ENCODE results near the gene ZNF554. TPM values are rescaled to one million over a fixed set of nuclear protein-coding genes. Genes with fewer than 3 reads are reported as not detected.

ZNF554 gene
- total RNA-seq, 1 experiment from 2014 or later = 5.9 TPM

DNA sequence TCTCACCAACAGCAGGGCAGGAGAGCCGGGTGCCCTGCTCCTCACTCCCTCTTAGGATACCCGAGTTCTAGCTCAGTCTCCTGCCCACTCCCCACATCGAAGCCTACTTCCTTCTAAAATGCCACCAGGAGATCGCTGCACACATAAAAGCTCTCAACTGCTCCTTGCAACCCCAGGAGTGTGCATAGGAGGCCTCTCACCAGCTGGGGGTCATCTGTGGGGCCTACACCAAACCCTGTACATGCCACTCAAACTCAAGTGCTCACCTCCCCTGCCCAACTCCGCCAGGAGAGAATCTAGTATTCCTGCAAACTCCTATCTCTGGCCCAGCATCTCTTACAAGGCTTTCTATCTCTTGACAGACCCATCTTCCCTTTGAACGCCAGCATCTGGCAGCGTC is 39.4 kb upstream of the ZNF554 start:
- Histone ChIP-seq H2BK120ac (ENCODE audit: low read depth, low read length, poor library complexity, severe bottlenecking) (no peak overlapping the region), H3K14ac (ENCODE audit: insufficient read depth, low read length) (no peak overlapping the region), H4K20me1 (ENCODE audit: control insufficient read depth, insufficient read depth, insufficient read length) (no peaks in the 10 kb centered on the region), H3K9me3 (ENCODE audit: control insufficient read depth, low read depth, low read length) (no peaks in the 10 kb centered on the region), H3K4ac (ENCODE audit: low read depth, low read length) (no peak overlapping the region), H3K27ac (ENCODE audit: insufficient read length, low read depth, low read length) (no peak overlapping the region), H3K27me3 (ENCODE audit: insufficient read depth, low read length) (no peaks in the 10 kb centered on the region), H3K9ac (ENCODE audit: extremely low read depth, insufficient read length, low read length) (no peak overlapping the region), H2AFZ (ENCODE audit: low read length) (no peak overlapping the region), H3K23ac (ENCODE audit: insufficient read length, low read depth, low read length) (no peak overlapping the region), H3K23me2 (ENCODE audit: insufficient read length, low read depth, low read length, poor library complexity, severe bottlenecking) (peaks cover 5% of the 10 kb centered on the region), H3T11ph (ENCODE audit: low read length) (no peak overlapping the region), H2BK5ac (ENCODE audit: insufficient read length, low read length) (no peak overlapping the region), H3K79me1 (ENCODE audit: insufficient read depth, low read depth, low read length, poor library complexity, severe bottlenecking) (peaks cover 8% of the 10 kb centered on the region), H4K8ac (replicated peaks; ENCODE audit: insufficient read length, low read depth, low read length) (no peak overlapping the region), H3K56ac (ENCODE audit: insufficient read length, low read depth, low read length) (no peak overlapping the region), H2BK20ac (ENCODE audit: low read depth, low read length, poor library complexity, severe bottlenecking) (no peak overlapping the region), H3K4me1 (ENCODE audit: insufficient read depth, low read length) (no peaks in the 10 kb centered on the region), H3K79me2 (ENCODE audit: insufficient read depth, low read length) (peaks cover 67% of the 10 kb centered on the region), H2AK5ac (ENCODE audit: insufficient read length, low read length) (no peak overlapping the region), H2BK15ac (ENCODE audit: low read depth, low read length) (no peak overlapping the region), H3K18ac (ENCODE audit: insufficient read length, low read depth, low read length) (no peak overlapping the region), H4K91ac (ENCODE audit: insufficient read length, low read depth, low read length) (no peak overlapping the region), H2BK12ac (ENCODE audit: insufficient read length, low read depth, low read length) (no peak overlapping the region), H4K5ac (ENCODE audit: insufficient read length, low read depth, low read length) (no peak overlapping the region), H3K4me2 (ENCODE audit: insufficient read depth, insufficient read length, low read length) (no peak overlapping the region)
- no CpG with 5 or more reads among the region's 7 CpGs for WGBS (ENCODE audit: extremely low coverage, insufficient read length, low lambda C conversion rate)
- H3K4me3 Mint-ChIP-seq = peak overlapping the region in 1 of 2 experiments; percentile 4; a peak in 2 of 5 replicates
- H3K36me3 Mint-ChIP-seq (ENCODE audit: insufficient read depth in 1 of 3, low read depth in 3 of 3) = peaks cover 14 to 32% (median 31%) of the 10 kb centered on the region in 3 experiments
- no peak for TF ChIP-seq CTCF (conservative IDR thresholded peaks at IDR 0.05)
- peak overlapping the region; percentile 34 to 85 (median 81); a peak in 5 of 7 replicates for H3K27ac Mint-ChIP-seq
- DNase-seq = no peak
- H3K4me1 Mint-ChIP-seq = peaks cover 10 to 19% of the 10 kb centered on the region in 2 experiments
- H3K9me3 Mint-ChIP-seq = peaks cover 0 to 4% of the 10 kb centered on the region in 2 experiments; a peak in 1 of 5 replicates
- H3K27me3 Mint-ChIP-seq (ENCODE audit: low read depth) = no peaks in the 10 kb centered on the region; the same call in 1 of the 2 replicates
